GM18526 (cell line): Measurements from ENCODE around the gene ANKRD44.

ENCODE experiments used
- POLR2A ChIP-seq: IDR thresholded peaks from 3 replicates; pipeline ENCODE4 v1.6.1; 2011; ENCODE audit not compliant: insufficient read length; ENCODE audit errors: extremely low read depth

The ANKRD44 gene

GRCh38 chr2:197310271-197310985 is at the start of gene ANKRD44:
Gene ANKRD44, minus strand, starts transcription at chr2:197310780. Its CDS starts 176 bp downstream, at chr2:197310604.
- peak; percentile 76 for TF ChIP-seq POLR2A

DNA sequence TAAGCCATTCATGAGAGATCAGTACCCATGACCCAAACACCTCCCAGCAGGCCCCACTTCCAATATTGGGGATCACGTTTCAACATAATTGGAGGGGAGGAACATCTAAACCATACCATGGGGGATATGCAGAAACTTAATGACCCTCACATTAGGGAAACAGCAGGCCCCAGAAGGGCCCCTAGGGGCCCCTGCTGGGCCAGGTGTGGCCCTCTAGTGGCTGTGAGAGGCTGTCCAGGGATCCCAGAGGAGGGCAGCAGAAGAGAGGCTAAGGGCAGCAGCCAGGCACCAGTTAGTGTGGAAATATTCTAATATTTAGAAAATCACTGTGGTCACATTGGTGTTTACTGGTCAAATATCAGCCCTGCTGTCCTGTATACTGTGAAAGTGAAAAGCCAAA is 49.3 kb upstream of the ANKRD44 start:
- TF ChIP-seq POLR2A: no peak

DNA sequence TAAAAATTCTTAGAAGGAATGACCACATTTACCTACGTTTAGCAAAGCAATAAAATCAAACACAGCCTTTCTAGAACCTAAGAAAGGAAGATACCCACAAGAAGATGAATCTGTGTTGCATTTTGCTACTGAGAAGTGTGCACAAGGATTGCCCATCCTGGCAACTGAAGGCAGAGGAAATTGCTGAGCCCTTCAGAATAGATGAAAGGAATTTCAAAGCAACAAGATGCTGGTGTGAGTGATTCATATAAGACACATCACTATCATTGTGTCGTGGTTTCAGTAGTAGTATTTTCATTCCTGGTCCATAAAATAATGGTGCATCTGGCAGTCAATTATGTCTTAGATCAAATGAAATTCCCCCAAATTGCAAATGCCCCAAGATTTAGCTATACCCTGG is 48.4 kb upstream of the ANKRD44 start:
- TF ChIP-seq POLR2A: no peak

DNA sequence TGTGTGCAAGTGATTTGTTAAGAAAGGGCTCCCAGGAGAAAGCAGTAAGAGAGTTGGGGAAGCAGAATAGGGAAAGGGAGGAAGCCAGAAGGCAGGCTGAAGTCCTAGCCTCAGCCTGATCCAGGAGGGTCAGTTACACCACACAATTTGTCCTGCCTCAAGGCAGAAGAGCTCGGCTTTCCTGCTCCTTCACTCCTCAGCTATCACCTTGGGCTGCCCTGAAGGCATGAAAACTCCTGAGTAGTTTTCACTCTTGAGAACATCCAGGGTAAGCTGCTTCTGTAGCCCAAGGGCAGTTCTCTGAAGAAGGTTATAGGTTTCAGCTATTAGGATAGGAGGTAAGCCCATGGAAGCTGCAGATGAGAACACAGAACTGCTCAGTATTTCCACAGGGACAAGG is 47.4 kb upstream of the ANKRD44 start:
- no peak for TF ChIP-seq POLR2A

- TF ChIP-seq POLR2A: no peak
These were observed 45.6 kb upstream of the ANKRD44 start for GRCh38 chr2:197356136-197356535.

DNA sequence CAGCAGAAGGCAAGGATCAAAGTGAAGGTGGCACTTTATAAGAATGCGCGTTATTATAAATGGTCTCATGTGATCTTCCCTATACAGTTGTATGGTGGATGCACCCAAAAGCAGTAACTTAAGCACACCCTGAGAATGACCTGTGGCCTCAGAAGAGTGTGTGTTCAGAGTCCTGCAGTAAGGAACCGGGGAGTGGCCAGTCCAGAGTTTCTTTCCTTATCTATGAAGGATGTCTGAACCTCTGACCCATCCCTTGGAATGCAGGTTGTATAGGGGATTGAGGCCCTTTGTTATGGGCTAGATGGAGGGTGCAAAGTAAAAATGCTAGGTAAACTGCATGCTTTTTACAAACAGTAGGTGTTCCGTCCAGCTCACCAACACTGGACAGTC is 43.6 kb upstream of the ANKRD44 start:
- no peak for TF ChIP-seq POLR2A

DNA sequence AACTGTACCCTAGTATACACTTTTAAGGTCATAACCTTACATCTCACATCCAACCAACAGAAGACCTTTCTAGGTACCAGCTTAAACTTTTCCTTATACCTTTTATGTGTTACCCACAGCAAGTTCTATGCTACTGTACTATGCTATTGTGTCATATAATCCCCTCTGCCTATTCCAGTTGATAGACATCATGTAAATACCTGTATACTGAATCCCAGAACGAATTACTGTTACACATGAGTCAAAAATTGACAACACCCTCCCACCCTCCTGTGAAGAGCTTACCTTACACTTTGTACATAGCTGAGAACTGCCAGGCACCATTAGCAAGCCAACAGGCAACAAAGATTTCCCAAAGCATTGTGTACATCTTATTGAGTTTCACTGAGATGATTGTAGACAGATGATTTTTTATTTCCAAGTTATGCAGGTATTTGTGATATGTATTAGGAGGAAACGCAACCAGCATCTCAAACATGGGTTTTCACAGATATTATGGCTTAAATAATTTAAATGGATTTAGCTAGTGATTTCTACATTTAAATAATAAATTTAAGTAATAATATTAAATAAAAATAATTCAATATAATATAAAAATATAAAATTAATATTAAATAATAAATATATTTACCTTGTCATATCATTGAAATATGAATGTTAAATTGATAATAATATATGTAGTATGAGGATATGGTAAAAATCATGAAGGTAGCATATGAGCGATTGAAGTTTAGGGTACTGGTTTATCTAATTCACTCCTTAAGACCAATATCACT is 43.0 kb upstream of the ANKRD44 start:
- TF ChIP-seq POLR2A: no peak

DNA sequence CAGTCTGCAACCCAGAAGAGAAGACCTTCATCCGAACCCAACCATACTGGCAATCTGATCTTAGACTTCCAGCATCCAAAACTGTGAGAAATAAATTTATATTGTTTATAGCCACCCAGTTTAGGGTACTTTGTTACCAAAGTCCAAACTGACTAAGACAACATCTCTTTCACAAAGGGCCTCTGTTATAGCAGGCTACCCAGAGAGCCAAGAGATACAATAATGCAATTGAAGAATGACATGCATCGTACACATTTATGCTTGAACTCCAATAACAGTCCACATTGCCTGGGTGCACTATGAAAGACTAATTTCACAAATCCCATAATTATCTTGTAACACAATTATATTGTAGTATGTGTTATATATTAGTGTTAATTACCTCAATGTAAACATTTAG is 39.1 kb upstream of the ANKRD44 start:
- no peak for TF ChIP-seq POLR2A

GRCh38 chr2:197348721-197349360 is 38.3 kb upstream of the ANKRD44 start:
- TF ChIP-seq POLR2A: no peak

- no peak for TF ChIP-seq POLR2A
These were observed 35.3 kb upstream of the ANKRD44 start for GRCh38 chr2:197345846-197346370.

GRCh38 chr2:197340591-197340990 is 30.0 kb upstream of the ANKRD44 start:
- no peak for TF ChIP-seq POLR2A

DNA sequence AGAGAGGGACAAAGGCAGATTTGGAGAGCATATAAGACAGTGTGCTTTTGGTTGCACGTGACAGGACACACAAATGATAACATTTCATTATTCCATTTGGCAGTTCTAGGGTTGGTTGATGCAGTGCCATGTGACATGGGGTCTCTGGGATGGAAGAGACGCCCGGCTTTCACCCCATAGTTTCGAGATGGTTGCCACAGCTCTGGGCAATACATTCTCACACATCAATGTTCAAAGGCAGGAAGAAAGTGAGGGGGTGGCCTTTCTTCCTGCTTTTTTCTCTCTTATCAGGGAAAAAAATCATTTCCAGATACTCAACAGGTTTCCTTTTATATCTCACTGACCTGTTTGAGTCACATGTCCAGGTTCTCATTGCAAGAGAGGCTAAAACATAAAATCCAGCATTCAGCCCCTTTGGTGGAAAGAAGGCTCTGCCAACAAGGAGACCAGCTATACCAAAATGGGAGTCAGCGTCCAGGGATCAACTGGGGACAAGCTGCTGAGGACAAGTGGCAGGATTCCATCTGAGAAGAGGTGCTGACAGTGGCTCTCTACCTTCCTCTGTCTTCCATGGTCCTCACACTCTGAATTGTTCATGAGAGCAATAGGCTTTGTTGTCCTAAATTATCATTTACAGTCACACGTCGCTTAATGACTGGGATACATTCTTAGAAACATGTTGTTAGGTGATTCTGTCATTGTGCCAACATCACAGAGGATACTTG is 29.1 kb upstream of the ANKRD44 start:
- TF ChIP-seq POLR2A: no peak

GRCh38 chr2:197339016-197339415 is 28.4 kb upstream of the ANKRD44 start:
- no peak for TF ChIP-seq POLR2A

DNA sequence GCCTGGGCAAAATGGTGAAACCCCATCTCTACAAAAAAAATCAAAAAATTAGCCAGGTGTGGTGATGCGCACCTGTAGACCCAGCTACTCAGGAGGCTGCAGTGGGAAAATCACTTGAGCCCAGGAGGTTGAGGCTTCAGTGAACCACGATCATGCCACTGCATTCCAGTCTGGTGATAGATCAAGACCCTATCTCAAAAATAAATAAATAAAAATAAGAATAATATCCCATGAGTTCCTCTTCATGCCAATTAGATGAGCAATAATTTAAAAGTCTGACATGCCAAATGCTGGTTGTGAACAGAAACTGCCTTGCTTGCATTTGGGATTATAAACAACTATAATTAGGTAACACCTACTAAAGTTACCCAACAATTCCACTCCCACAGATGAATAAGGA is 22.1 kb upstream of the ANKRD44 start:
- no peak for TF ChIP-seq POLR2A

GRCh38 chr2:197328461-197328860 is 17.9 kb upstream of the ANKRD44 start:
- no peak for TF ChIP-seq POLR2A

DNA sequence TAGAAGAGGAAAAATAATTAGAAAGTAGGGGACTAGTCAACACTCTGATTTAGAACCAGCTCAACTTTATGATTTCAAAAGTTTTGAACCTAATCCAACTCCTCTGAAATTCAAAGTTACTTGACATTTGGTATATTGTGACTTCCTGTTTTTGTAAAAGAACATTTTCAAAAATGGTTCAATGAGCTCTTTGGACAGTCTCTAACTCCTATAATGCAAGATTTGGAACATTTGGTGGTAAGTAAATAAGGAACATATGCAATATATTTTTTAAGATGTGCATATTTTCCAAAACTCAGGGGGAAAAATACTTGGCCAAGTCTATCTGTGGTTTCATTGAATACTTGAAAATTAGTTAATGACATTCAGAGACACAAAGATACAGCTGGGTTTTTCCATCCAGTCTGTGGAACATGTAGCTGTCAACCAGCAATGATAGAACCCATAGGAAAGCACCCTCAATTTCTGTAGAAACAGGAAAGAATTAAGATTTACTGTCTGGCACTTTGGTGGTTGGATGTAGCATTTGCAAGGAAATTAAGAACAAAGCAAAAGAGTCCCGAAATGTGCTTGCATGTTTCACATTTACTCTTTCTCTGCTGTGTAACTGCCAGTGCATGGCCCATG is 17.0 kb upstream of the ANKRD44 start:
- no peak for TF ChIP-seq POLR2A
